Muscle layer of duodenum (tissue), 2 donors: ENCODE data around the gene HSPA6.
"Not testable (repeated sequence)": the region's sequence is repeated elsewhere in the genome, so short reads cannot be mapped to it uniquely, and the experiment has no call there.

ENCODE experiments used
- H3K27ac ChIP-seq: one replicate; pipeline ENCODE4 v1.7.0; 2013; ENCODE audit warnings: mild to moderate bottlenecking, low read length
- H3K27me3 ChIP-seq: one replicate; pipeline ENCODE4 v1.7.0; 2013; ENCODE audit warnings: low read depth, mild to moderate bottlenecking, control low read depth, low read length
- H3K36me3 ChIP-seq, 2 donors: one replicate each; pipeline ENCODE4 v1.7.0; 2013; ENCODE audit warnings: low read length in 2 of 2, control low read depth in 1 of 2, mild to moderate bottlenecking in 1 of 2; ENCODE audit not compliant: insufficient read depth in 2 of 2, control insufficient read depth in 1 of 2
- H3K4me1 ChIP-seq, 2 donors: one replicate each; pipeline ENCODE4 v1.7.0; 2013; ENCODE audit warnings: low read length in 2 of 2, mild to moderate bottlenecking in 2 of 2, control low read depth in 1 of 2, moderate library complexity in 1 of 2; ENCODE audit not compliant: insufficient read depth in 2 of 2, control insufficient read depth in 1 of 2
- H3K4me3 ChIP-seq, 2 donors: one replicate each; pipeline ENCODE4 v1.7.0; 2013; ENCODE audit warnings: low read length in 2 of 2, low read depth in 1 of 2, mild to moderate bottlenecking in 1 of 2
- H3K9me3 ChIP-seq, 2 donors: one replicate each; pipeline ENCODE4 v1.7.0; 2013; ENCODE audit warnings: low read length in 2 of 2, control low read depth in 1 of 2, mild to moderate bottlenecking in 1 of 2; ENCODE audit not compliant: control insufficient read depth in 1 of 2
- donor health status: healthy.

The HSPA6 gene

GRCh38 chr1:161540570-161540960 lies 16.2 kb downstream of the HSPA6 start:
- H3K36me3 ChIP-seq, H3K27ac ChIP-seq, H3K4me1 ChIP-seq, H3K27me3 ChIP-seq, H3K9me3 ChIP-seq: not testable (repeated sequence)
- H3K4me3 ChIP-seq = peak overlapping the region in 1 of 2 donors; percentile 64

GRCh38 chr1:161542091-161542559 lies 17.8 kb downstream of the HSPA6 start:
- not testable (repeated sequence) for H3K36me3 ChIP-seq, H3K4me1 ChIP-seq, H3K27ac ChIP-seq, H3K27me3 ChIP-seq, H3K9me3 ChIP-seq, H3K4me3 ChIP-seq

GRCh38 chr1:161543125-161543524 lies 18.8 kb downstream of the HSPA6 start:
- not testable (repeated sequence) for H3K4me3 ChIP-seq, H3K9me3 ChIP-seq

GRCh38 chr1:161545005-161545731 lies 20.8 kb downstream of the HSPA6 start:
- H3K4me1 ChIP-seq, H3K27ac ChIP-seq, H3K36me3 ChIP-seq, H3K27me3 ChIP-seq, H3K9me3 ChIP-seq, H3K4me3 ChIP-seq: not testable (repeated sequence)

More at GRCh38 chr1:161543125-161543524, 18.8 kb downstream of the HSPA6 start:
- H3K27me3 ChIP-seq, H3K27ac ChIP-seq, H3K36me3 ChIP-seq, H3K4me1 ChIP-seq: not testable (repeated sequence)

GRCh38 chr1:161547995-161548741 lies 23.8 kb downstream of the HSPA6 start:
- H3K4me3 ChIP-seq, H3K27me3 ChIP-seq, H3K36me3 ChIP-seq, H3K27ac ChIP-seq, H3K4me1 ChIP-seq, H3K9me3 ChIP-seq: not testable (repeated sequence)

- H3K27ac ChIP-seq = not testable (repeated sequence)
Measured at GRCh38 chr1:161548749-161549406, 24.5 kb downstream of the HSPA6 start.

GRCh38 chr1:161549652-161550051 lies 25.3 kb downstream of the HSPA6 start, which contains the start of gene FCGR3A:
FCGR3A (minus strand) TSS chr1:161549818; CDS start chr1:161549736, 82 bp downstream.
- Histone ChIP-seq H3K36me3 (no peaks in the 10 kb centered on the region), H3K9me3 (no peaks in the 10 kb centered on the region), H3K27ac (no peak within 1 kb of the TSS), H3K27me3 (no peaks in the 10 kb centered on the region), H3K4me3 (no peak within 1 kb of the TSS), H3K4me1 (no peaks in the 10 kb centered on the region)

More at GRCh38 chr1:161548749-161549406, 24.5 kb downstream of the HSPA6 start:
- H3K9me3 ChIP-seq, H3K4me1 ChIP-seq, H3K27me3 ChIP-seq, H3K4me3 ChIP-seq, H3K36me3 ChIP-seq: not testable (repeated sequence)

GRCh38 chr1:161550942-161551341 lies 26.6 kb downstream of the HSPA6 start:
- not testable (repeated sequence) for H3K36me3 ChIP-seq, H3K27me3 ChIP-seq, H3K9me3 ChIP-seq, H3K4me1 ChIP-seq, H3K27ac ChIP-seq, H3K4me3 ChIP-seq

GRCh38 chr1:161553631-161554030 lies 29.3 kb downstream of the HSPA6 start:
- H3K27me3 ChIP-seq, H3K4me1 ChIP-seq, H3K4me3 ChIP-seq, H3K36me3 ChIP-seq, H3K27ac ChIP-seq, H3K9me3 ChIP-seq: not testable (repeated sequence)

GRCh38 chr1:161554340-161554739 lies 30.0 kb downstream of the HSPA6 start:
- not testable (repeated sequence) for H3K36me3 ChIP-seq, H3K27ac ChIP-seq, H3K4me3 ChIP-seq, H3K4me1 ChIP-seq, H3K9me3 ChIP-seq, H3K27me3 ChIP-seq

- not testable (repeated sequence) for H3K4me1 ChIP-seq, H3K9me3 ChIP-seq, H3K27ac ChIP-seq, H3K36me3 ChIP-seq, H3K27me3 ChIP-seq, H3K4me3 ChIP-seq
Measured at GRCh38 chr1:161554815-161555417, 30.6 kb downstream of the HSPA6 start.
